Neural cell (in vitro differentiated cells): ENCODE measurements around the gene SIX4. TPM values are rescaled to one million over a fixed set of nuclear protein-coding genes. Genes with fewer than 3 reads are reported as not detected.

Experiments
- H2AFZ ChIP-seq: fragments of 200-600, 300-800 bp; sonication (generic), shearing (Covaris generic); 2 replicates; pipeline ENCODE4 v1.6.0; 2014; ENCODE audit warnings: low read depth, mild to moderate bottlenecking, antibody characterized with exemption, low read length, moderate library complexity
- H3F3A ChIP-seq: fragments of 200-600 bp; shearing (Covaris generic); 2 replicates; pipeline ENCODE4 v1.6.1; 2016; ENCODE audit warnings: mild to moderate bottlenecking, moderate library complexity, mixed read lengths, antibody characterized with exemption, low read length; ENCODE audit not compliant: insufficient read depth, poor library complexity, severe bottlenecking
- H3K27ac ChIP-seq: fragments of 200-600, 300-800 bp; sonication (generic), shearing (Covaris generic); 2 replicates; pipeline ENCODE4 v1.5.1; 2014; ENCODE audit warnings: mild to moderate bottlenecking, low read length, moderate library complexity
- H3K27me3 ChIP-seq: fragments of 300-800, 200-600 bp; sonication (generic), shearing (Covaris generic); 2 replicates; pipeline ENCODE4 v1.6.0; 2014; ENCODE audit warnings: mild to moderate bottlenecking, low read depth, low read length, moderate library complexity; ENCODE audit not compliant: insufficient read depth
- H3K36me3 ChIP-seq: fragments of 300-800, 200-600 bp; sonication (generic), shearing (Covaris generic); 2 replicates; pipeline ENCODE4 v1.5.1; 2014; ENCODE audit warnings: mild to moderate bottlenecking, antibody characterized with exemption, low read length, moderate library complexity; ENCODE audit not compliant: insufficient read depth
- H3K4me2 ChIP-seq: fragments of 300-800, 200-600 bp; sonication (generic), shearing (Covaris generic); 2 replicates; pipeline ENCODE4 v1.6.0; 2014; ENCODE audit warnings: mild to moderate bottlenecking, low read length
- H3K4me3 ChIP-seq: fragments of 300-800, 200-600 bp; sonication (generic), shearing (Covaris generic); 2 replicates; pipeline ENCODE4 v1.5.1; 2014; ENCODE audit warnings: mild to moderate bottlenecking, low read length, moderate library complexity
- H3K79me2 ChIP-seq: fragments of 200-600 bp; shearing (Covaris generic); replicated peaks from 2 replicates; pipeline ENCODE4 v1.6.0; 2014; ENCODE audit warnings: mild to moderate bottlenecking, low read length, moderate library complexity; ENCODE audit not compliant: insufficient read depth
- H3K9ac ChIP-seq: fragments of 300-800, 200-600 bp; sonication (generic), shearing (Covaris generic); 2 replicates; pipeline ENCODE4 v1.6.1; 2016; ENCODE audit warnings: mild to moderate bottlenecking, low read length, mixed read lengths
- H3K9me2 ChIP-seq: fragments of 200-600 bp; shearing (Covaris generic); 2 replicates; pipeline ENCODE4 v1.6.1; 2016; ENCODE audit warnings: mild to moderate bottlenecking, low read length, mixed read lengths; ENCODE audit not compliant: insufficient read depth
- H3K9me3 ChIP-seq: fragments of 200-600, 300-800 bp; sonication (generic), shearing (Covaris generic); 2 replicates; pipeline ENCODE4 v1.6.1; 2016; ENCODE audit warnings: mild to moderate bottlenecking, mixed run types, low read length, moderate library complexity, mixed read lengths
- H4K20me1 ChIP-seq: fragments of 200-600 bp; shearing (Covaris generic); 2 replicates; pipeline ENCODE4 v1.6.1; 2016; ENCODE audit warnings: mild to moderate bottlenecking, mixed run types; ENCODE audit not compliant: insufficient read depth
- EP300 ChIP-seq: fragments of 450-650 bp; conservative IDR thresholded peaks from 2 replicates; pipeline ENCODE4 v1.6.1; 2014; ENCODE audit warnings: antibody characterized with exemption, mild to moderate bottlenecking, moderate library complexity; ENCODE audit not compliant: poor library complexity, severe bottlenecking
- EZH2 ChIP-seq: fragments of 200-600, 300-800 bp; shearing (Covaris generic), sonication (generic); IDR thresholded peaks from 2 replicates; pipeline ENCODE4 v1.6.1; 2014; ENCODE audit warnings: antibody characterized with exemption, low read length, borderline replicate concordance, mild to moderate bottlenecking; ENCODE audit not compliant: insufficient read depth, poor library complexity, severe bottlenecking
- MXI1 ChIP-seq: fragments of 450-650 bp; conservative IDR thresholded peaks from 2 replicates; pipeline ENCODE4 v1.6.1; 2014; ENCODE audit warnings: antibody characterized with exemption, mild to moderate bottlenecking; ENCODE audit not compliant: poor library complexity, severe bottlenecking
- POLR2AphosphoS5 ChIP-seq: IDR thresholded peaks from 2 replicates; pipeline ENCODE4 v1.6.1; 2012
- RAD21 ChIP-seq: fragments of 450-650 bp; conservative IDR thresholded peaks from 2 replicates; pipeline ENCODE4 v1.6.1; 2014; ENCODE audit warnings: antibody characterized with exemption, mild to moderate bottlenecking, moderate library complexity
- SMC3 ChIP-seq: fragments of 450-650 bp; conservative IDR thresholded peaks from 2 replicates; pipeline ENCODE4 v1.6.1; 2014; ENCODE audit warnings: antibody characterized with exemption, mild to moderate bottlenecking, moderate library complexity; ENCODE audit not compliant: poor library complexity
- TAF1 ChIP-seq: IDR thresholded peaks from 2 replicates; pipeline ENCODE4 v1.6.1; 2012; ENCODE audit warnings: low read depth
- polyA plus RNA-seq: library from polyadenylated mRNA; depleted of rRNA; stranded (reverse); fragments of >200 nt; gene quantifications from 2 replicates; pipeline ENCODE4 v1.2.3, GENCODE V29; 2014
- TF ChIP-seq, protein P1 (sequence below): IDR thresholded peaks from 2 replicates; pipeline ENCODE4 v1.6.1; 2012; ENCODE audit warnings: borderline replicate concordance
- TF ChIP-seq, protein P2 (sequence below): fragments of 450-650 bp; IDR thresholded peaks from 2 replicates; pipeline ENCODE4 v1.5.1; 2014; ENCODE audit warnings: antibody characterized with exemption, mild to moderate bottlenecking, moderate library complexity; ENCODE audit not compliant: poor library complexity, severe bottlenecking

SIX4 gene
- polyA plus RNA-seq, 1 donor from 2014 or later, result 1.1 TPM

DNA sequence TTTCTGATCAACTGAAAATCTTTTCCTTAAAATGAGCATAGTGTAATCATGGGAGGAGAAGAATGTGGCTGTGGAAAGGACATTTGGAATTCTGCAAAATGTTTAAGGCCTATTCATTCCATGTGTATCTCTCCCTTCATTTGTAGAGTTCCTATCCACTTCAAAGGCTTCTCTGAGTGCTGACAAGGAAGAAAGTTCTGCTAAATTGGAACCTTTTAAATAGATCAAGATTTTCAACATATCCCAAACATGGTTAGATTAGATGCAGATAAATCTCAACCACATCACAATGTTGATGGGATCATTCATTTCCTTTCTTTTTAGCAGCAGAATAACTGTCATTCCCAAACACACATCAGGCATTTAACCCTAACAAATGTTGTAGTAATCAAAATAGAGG lies 46.5 kb downstream of the SIX4 start:
- Histone ChIP-seq H3K9ac (no peak overlapping the region), H3F3A (no peaks in the 10 kb centered on the region), H3K27me3 (no peaks in the 10 kb centered on the region), H3K79me2 (no peaks in the 10 kb centered on the region), H2AFZ (no peak overlapping the region), H4K20me1 (no peaks in the 10 kb centered on the region), H3K9me3 (no peaks in the 10 kb centered on the region), H3K27ac (no peak overlapping the region), H3K9me2 (no peaks in the 10 kb centered on the region), H3K4me2 (no peak overlapping the region), H3K36me3 (no peaks in the 10 kb centered on the region), H3K4me3 (no peak overlapping the region)
- no peak for TF ChIP-seq TAF1
- no peak for TF ChIP-seq SMC3
- TF ChIP-seq, protein P1, sequence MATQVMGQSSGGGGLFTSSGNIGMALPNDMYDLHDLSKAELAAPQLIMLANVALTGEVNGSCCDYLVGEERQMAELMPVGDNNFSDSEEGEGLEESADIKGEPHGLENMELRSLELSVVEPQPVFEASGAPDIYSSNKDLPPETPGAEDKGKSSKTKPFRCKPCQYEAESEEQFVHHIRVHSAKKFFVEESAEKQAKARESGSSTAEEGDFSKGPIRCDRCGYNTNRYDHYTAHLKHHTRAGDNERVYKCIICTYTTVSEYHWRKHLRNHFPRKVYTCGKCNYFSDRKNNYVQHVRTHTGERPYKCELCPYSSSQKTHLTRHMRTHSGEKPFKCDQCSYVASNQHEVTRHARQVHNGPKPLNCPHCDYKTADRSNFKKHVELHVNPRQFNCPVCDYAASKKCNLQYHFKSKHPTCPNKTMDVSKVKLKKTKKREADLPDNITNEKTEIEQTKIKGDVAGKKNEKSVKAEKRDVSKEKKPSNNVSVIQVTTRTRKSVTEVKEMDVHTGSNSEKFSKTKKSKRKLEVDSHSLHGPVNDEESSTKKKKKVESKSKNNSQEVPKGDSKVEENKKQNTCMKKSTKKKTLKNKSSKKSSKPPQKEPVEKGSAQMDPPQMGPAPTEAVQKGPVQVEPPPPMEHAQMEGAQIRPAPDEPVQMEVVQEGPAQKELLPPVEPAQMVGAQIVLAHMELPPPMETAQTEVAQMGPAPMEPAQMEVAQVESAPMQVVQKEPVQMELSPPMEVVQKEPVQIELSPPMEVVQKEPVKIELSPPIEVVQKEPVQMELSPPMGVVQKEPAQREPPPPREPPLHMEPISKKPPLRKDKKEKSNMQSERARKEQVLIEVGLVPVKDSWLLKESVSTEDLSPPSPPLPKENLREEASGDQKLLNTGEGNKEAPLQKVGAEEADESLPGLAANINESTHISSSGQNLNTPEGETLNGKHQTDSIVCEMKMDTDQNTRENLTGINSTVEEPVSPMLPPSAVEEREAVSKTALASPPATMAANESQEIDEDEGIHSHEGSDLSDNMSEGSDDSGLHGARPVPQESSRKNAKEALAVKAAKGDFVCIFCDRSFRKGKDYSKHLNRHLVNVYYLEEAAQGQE, result no peak
- TF ChIP-seq POLR2AphosphoS5, result no peak
- TF ChIP-seq RAD21, result no peak

DNA sequence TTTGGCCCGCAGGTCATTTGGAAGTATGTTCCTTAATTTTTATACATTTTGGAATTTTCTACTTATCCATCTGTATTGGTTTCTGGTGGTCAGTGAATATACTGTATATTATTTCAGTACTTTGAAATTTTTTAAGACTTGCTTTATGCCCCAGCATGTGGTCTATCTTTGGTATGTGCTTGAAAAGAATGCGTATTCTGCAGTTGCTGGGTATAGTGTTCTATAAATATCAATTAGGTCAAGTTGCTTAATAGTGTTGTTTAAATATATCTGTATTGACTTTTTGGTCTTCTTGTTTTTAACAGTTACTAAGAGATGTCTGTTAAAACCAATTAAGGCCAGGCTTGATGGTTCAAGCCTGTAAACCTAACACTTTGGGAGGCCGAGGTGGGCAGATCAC lies 53.2 kb downstream of the SIX4 start:
- no peaks in the 10 kb centered on the region for H3K9me3 ChIP-seq
- no peak overlapping the region for H3K4me2 ChIP-seq
- H3F3A ChIP-seq, result no peaks in the 10 kb centered on the region
- no peaks in the 10 kb centered on the region for H3K27me3 ChIP-seq
- no peak overlapping the region for H3K9ac ChIP-seq
- no peaks in the 10 kb centered on the region for H3K9me2 ChIP-seq
- no peaks in the 10 kb centered on the region for H3K36me3 ChIP-seq
- H2AFZ ChIP-seq, result no peak overlapping the region
- no peaks in the 10 kb centered on the region for H4K20me1 ChIP-seq
- TF ChIP-seq, protein P2, sequence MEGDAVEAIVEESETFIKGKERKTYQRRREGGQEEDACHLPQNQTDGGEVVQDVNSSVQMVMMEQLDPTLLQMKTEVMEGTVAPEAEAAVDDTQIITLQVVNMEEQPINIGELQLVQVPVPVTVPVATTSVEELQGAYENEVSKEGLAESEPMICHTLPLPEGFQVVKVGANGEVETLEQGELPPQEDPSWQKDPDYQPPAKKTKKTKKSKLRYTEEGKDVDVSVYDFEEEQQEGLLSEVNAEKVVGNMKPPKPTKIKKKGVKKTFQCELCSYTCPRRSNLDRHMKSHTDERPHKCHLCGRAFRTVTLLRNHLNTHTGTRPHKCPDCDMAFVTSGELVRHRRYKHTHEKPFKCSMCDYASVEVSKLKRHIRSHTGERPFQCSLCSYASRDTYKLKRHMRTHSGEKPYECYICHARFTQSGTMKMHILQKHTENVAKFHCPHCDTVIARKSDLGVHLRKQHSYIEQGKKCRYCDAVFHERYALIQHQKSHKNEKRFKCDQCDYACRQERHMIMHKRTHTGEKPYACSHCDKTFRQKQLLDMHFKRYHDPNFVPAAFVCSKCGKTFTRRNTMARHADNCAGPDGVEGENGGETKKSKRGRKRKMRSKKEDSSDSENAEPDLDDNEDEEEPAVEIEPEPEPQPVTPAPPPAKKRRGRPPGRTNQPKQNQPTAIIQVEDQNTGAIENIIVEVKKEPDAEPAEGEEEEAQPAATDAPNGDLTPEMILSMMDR, result no peak
- no peak for TF ChIP-seq EZH2
- TF ChIP-seq MXI1, result no peak
- no peak for TF ChIP-seq SMC3
- TF ChIP-seq RAD21, result no peak
- no peaks in the 10 kb centered on the region for H3K79me2 ChIP-seq
- H3K27ac ChIP-seq, result no peak overlapping the region
- H3K4me3 ChIP-seq, result no peak overlapping the region

DNA sequence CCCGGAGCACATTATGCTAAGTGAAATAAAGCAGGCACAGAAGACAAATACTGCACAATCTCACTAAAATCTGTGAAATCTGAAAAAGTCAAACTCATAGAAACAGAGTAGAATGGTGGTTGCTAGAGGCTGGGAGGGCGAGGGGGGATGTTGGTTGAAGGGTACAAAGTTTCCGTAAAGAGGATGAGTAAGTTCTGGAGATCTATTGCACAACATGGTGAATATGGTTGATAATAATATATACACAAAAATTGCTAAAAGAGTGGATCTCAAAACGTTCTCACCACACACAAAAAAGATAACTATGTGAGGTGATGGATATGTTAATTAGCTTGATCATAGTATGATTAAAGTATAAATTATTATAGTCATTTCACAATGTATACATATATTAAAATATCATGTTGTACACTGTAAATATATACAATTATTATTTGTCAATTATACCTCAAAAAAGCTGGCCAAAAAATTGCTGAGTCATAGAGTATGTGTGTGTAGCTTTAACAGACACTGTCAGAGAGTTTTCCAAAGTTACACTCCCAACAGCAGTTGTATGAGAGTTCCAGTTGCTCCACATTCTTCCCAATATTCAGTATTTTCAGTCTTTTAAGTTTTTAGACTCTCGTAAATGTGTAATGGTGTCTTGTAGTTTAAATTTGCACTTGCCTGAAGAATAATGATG lies 55.6 kb downstream of the SIX4 start:
- Histone ChIP-seq H3K27me3 (no peaks in the 10 kb centered on the region), H3K4me2 (no peak overlapping the region), H3F3A (no peaks in the 10 kb centered on the region), H3K4me3 (no peak overlapping the region), H3K27ac (no peak overlapping the region), H3K9ac (no peak overlapping the region), H4K20me1 (no peaks in the 10 kb centered on the region), H2AFZ (no peak overlapping the region), H3K79me2 (no peaks in the 10 kb centered on the region), H3K9me2 (no peaks in the 10 kb centered on the region), H3K9me3 (no peaks in the 10 kb centered on the region), H3K36me3 (no peaks in the 10 kb centered on the region)
- TF ChIP-seq EP300 (no peak), RAD21 (no peak), MXI1 (no peak), SMC3 (no peak), POLR2AphosphoS5 (no peak), EZH2 (no peak), TAF1 (no peak)
- TF ChIP-seq, protein P1, result no peak
- TF ChIP-seq, protein P2, result no peak
